ENCODE data around the gene PPIL6.

DNA sequence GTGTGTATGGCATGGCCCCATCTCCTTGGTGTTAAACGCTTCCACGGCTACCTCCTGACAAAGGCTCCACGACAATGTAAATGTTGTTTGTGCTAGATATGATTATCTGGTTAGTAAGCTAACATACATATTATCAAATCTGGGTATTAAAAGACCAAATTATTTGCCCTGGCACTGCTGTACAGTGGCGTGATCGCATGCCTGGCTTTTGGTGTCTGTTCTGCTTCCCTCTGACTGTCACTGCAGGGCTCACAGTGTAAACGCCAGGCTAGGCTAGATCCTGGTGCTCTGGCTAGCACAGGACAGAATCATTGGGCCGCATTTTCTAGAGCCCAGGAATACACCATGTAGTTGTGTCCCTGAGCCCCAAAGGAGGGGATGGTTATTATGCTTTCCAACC, 96.9 kb downstream of the PPIL6 start:
- TF ChIP-seq CTCF (IDR thresholded peaks at IDR 0.05) (no peak), POLR2AphosphoS5 (IDR thresholded peaks at IDR 0.05) (no peak), EP300 (IDR thresholded peaks at IDR 0.05) (no peak)

Measured in gastroesophageal sphincter (tissue), 3 donors.